DMS153 treated with DMSO at 0.1 percent for 48 hours (cell line): Measurements from ENCODE around the gene KCNQ4.

Source experiments
- DNase-seq: peaks from one replicate; lab custom pipeline; 2025; ENCODE audit not compliant: unreplicated experiment; lab: John Stamatoyannopoulos, UW

Gene KCNQ4

DNA sequence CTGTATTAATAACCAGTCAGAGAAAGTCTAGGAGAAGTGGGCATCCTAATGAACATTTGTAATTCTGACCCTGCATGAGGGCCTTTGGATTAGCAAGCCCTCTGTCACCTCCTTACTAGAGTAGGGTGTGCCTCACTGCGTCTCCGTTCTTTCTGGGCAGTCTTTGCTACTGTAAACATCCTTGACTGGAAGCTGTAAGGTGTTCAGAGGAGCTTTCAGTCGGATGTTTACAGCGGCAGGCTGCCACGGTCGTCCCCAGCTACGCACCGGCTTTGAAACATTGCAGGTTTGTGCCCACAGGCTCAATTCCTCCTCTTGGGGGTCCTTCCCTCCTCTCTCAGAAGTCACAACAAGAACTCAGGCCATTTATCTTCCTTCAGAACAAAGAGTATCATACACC, 29.4 kb upstream of the KCNQ4 start:
- no peak for DNase-seq

DNA sequence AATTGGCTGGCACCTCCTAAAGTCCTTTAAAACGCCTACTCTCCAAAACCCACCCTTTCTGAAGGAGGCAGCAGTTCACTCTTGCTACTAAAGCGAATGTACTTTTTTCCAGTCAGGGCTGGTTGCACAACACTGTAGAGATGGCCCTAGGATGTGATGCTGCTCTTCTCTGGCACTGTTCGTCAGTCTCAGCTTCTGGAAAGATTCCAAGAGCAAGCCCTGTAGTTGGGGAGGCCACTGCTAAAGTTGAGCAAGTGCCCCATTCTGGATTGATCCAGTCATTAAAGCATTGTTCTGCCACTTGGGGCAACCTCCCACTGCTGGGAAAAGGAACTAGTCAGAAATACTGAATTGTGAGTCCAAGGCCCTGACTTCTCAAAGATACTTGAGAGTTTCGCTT, 28.5 kb upstream of the KCNQ4 start:
- DNase-seq: no peak

GRCh38 chr1:40756523-40756922, 27.1 kb upstream of the KCNQ4 start:
- DNase-seq: no peak

DNA sequence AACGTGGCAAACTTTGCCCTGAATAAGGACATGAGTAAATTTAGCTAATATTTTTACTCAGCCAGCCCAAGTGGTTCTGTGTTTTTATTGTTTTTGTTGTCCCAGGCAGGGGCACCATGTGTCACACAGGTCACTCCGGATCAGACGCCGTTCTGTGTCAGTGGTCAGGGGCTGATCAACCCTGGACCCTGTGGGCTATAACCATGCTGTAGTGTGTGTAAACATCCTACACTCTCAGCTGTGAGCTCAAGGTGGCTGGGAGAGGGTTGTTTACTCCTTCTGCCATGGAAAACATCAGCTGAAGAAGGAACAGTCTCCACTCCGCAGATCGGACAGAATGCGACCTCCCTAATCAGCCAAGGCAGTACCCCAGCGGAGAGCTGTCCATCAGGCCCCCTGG, 26.5 kb upstream of the KCNQ4 start:
- DNase-seq: no peak

DNA sequence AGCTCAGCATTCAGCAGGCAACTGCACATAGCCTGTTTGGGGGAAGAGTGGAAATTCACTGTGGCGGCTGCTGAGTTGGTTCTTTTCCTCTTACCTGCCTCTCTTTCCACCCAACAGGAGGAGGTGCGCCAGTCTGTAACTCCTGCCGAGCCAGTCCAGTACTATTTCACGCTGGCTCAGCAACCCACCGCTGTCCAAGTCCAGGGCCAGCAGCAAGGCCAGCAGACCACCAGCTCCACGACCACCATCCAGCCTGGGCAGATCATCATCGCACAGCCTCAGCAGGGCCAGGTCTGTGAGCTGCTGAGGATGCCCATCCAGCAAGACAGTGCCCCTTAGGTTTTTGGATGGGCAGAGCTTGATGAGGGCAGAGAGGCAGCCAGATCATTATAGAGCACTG, 25.6 kb upstream of the KCNQ4 start:
- DNase-seq: no peak

GRCh38 chr1:40758578-40759343, 24.8 kb upstream of the KCNQ4 start:
- no peak for DNase-seq

- no peak for DNase-seq
Measured at GRCh38 chr1:40760984-40761383, 22.6 kb upstream of the KCNQ4 start.

GRCh38 chr1:40762144-40762923, 21.3 kb upstream of the KCNQ4 start:
- no peak for DNase-seq

GRCh38 chr1:40763742-40764532, 19.6 kb upstream of the KCNQ4 start:
- no peak for DNase-seq

DNA sequence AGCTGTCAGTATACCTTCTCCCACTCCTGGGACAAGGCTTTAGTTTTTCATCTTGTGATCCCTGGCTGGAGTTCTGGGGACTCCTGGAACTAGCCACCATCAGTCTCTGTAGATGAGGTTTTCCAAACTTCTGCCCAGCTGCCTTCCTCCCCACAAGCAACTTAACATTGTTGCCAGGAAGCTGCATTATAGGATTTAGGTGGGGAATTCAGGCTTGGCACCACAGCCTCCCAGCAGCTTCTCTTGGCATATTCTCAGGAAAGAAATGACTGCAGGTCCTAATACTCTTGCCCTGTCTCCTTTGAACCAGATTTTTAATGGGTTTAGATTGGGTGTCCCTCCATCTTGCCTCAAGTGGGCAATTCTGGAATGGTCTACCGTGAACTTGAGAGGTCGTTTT, 18.6 kb upstream of the KCNQ4 start:
- DNase-seq: no peak

DNA sequence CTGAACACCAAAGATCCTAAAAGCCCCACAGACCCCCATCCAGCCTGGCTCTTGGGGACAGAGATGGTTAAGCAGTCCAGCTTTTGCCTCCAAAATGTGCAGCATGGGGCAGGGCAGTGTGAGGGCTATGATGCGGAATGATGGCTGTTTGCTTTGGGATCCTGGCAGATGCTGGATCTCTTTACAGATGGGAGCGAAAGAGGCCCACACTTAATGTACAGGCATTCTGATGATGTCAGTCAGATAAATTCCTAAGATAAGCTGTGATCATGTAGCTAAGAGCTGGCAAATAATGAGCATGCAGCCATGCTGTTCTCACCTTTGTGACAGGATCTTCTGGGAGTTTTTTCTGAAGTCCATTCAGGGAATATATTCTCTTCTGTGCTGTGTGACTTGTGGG, 17.6 kb upstream of the KCNQ4 start:
- DNase-seq: no peak

DNA sequence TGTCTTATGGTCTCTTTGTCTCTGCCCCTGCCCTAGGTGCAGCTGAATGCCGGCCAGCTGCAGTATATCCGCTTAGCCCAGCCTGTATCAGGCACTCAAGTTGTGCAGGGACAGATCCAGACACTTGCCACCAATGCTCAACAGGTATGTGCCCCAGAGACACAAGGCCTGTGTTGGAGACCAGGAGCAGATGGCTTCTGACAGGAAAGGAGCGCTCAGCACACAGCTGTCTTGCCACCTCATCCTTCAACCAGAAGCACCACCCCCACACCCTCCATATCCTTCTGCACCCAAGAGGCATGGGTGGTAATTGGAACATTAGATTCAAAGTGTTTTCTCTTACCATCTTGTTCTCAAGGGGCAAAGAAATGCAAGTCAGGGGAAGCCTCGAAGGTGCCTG, 17.0 kb upstream of the KCNQ4 start:
- no peak for DNase-seq

GRCh38 chr1:40768146-40768990, 15.2 kb upstream of the KCNQ4 start:
- DNase-seq: no peak

DNA sequence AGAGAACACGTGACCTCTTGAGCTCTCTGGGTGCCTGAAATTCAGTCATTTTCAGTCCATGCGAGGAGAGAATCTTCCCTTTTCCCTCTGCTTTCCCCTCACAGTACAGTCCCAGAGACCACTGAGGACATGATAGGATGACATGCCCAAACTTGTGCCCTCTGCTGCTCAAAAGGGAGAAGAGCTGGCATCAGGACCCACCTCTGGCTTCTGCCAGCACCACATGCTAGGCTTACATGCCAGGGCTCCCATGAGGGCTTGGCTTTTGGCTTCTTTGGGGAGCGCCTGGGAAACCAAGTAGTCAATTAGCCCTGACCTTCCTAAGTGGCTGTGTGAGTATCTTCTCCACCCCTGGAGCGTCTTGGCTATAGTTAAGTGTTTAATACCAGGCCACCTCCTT, 13.8 kb upstream of the KCNQ4 start:
- DNase-seq: no peak

DNA sequence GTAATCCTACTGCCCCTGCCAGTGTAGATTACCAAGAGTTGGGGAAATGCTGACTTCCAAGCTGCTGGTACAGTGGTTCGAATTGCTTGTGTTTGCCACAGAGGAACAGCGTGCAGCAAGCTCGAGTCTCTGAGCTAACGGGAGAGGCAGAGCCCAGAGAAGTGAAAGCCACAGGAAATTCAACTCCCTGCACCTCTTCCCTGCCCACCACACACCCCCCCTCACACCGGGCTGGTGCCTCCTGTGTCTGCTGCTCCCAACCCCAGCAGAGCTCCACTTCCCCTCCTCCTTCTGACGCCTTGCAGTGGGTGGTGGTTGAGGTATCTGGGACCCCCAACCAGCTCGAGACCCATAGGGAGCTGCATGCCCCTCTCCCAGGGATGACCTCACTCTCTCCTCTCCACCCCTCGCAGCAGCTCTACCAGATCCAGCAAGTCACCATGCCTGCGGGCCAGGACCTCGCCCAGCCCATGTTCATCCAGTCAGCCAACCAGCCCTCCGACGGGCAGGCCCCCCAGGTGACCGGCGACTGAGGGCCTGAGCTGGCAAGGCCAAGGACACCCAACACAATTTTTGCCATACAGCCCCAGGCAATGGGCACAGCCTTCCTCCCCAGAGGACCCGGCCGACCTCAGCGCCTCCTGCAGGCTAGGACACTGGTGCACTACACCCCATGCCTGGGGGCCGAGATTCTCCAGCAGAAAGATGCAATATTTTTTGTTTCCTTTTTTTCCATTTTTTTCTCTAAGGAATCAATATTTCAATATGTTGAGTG, 13.1 kb upstream of the KCNQ4 start:
- no peak for DNase-seq

DNA sequence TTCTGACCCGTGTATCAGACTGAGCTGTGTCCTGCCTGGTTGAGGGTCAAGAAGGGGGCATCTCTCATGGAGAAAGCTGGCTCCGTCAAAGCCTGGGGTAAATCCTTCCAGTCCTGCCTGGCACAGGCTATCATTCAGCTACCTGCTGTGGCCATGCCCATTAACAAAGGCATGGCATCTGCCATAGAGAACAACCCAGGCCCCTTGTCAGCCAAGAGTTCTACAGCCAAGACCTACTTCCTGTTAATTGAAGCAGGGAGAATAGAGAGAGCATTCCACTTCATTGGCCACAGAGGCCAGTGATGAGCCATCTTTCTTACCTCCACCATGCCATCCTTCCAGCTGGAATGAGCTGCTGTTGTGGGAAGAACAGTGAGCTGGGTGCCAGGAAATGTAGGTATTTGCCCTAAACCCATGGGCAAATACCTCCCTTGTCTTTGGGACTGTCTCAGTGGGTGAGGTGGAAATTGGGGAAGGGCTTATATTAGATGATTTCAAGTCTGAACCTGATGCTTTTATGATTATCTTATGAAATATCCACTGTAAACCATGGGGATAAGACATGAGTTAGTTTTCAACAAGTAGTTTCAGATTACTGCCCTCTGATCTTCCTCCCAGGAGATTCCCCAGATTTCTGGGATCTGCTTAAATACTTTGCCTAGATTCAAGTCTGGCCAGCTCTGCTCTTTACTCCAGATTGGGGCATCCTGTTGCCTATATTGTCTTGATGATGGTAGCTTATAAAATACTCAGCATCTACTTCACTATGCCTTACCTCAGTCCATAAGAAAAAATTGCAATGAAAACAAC, 11.2 kb upstream of the KCNQ4 start:
- DNase-seq: no peak

GRCh38 chr1:40773748-40774265, 9.8 kb upstream of the KCNQ4 start:
- no peak for DNase-seq

DNA sequence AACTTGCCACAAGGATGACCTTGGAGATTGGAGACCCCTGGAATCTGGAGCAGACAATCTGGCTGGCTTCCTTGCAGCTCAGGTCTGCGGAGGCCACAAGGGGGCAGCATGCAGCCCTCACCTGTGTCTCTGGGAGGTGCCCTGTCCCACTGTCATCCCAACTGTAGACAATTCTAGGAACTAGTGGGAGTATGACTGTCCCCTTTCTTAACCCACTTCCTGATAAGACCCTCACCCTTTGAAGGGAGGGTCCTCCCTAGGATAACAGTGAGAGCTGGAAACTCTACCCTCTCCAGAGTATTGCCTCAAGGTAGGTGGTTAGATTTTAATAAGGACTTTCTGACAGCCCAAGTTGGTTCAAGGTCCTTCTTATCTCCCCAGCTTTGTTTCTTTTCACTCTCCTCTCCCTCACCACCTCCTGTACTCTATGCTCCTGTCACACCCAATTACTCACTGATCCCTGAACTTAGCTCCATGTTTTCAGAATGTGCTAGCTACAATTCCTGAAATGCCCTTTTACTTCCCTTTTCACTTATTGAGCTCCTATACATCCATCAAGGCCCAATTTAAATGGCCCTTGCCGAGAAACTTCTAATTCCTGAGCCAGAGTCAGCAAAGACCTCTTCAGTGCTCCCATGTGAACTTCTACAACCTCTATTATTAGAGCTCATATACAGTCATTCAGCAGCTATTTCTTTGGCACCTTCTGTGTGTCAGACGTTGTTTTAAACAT, 9.2 kb upstream of the KCNQ4 start:
- DNase-seq: peak; percentile 62
